Measurements from ENCODE around the gene ASPHD1.

DNA sequence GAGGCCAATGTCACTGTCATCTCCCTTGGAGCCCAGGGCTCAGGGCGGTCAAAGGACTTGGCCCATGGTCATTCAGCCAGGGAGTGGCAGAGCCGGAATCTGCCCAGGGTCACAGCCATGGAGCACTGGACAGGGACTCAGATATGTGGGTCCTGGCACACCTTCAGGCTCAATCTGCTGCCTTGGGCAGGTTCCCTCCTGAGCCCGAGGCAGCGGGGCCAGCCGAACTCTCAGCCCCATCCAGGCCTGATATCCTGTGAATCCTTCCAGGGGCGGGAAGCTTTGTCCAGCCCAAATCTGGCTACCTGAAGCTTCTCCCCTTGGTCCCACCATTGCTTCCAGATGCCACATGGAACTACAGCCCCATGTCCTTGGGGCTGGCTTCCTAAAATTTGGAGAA, 25.1 kb upstream of the ASPHD1 start:
- TF ChIP-seq CHD2 (IDR thresholded peaks at IDR 0.05; ENCODE audit: low read length, partially characterized antibody) (no peak), FOSL2 (IDR thresholded peaks at IDR 0.05) (no peak), FOSL2 (CRISPR knock-in tag; IDR thresholded peaks at IDR 0.05) (no peak), POLR2A (IDR thresholded peaks at IDR 0.05; ENCODE audit: low read length) (no peak)
- TF ChIP-seq, protein P1, sequence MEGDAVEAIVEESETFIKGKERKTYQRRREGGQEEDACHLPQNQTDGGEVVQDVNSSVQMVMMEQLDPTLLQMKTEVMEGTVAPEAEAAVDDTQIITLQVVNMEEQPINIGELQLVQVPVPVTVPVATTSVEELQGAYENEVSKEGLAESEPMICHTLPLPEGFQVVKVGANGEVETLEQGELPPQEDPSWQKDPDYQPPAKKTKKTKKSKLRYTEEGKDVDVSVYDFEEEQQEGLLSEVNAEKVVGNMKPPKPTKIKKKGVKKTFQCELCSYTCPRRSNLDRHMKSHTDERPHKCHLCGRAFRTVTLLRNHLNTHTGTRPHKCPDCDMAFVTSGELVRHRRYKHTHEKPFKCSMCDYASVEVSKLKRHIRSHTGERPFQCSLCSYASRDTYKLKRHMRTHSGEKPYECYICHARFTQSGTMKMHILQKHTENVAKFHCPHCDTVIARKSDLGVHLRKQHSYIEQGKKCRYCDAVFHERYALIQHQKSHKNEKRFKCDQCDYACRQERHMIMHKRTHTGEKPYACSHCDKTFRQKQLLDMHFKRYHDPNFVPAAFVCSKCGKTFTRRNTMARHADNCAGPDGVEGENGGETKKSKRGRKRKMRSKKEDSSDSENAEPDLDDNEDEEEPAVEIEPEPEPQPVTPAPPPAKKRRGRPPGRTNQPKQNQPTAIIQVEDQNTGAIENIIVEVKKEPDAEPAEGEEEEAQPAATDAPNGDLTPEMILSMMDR (IDR thresholded peaks at IDR 0.05) = no peak
